ENCODE data around the gene PDCD6IP. TPM values are rescaled to one million over a fixed set of nuclear protein-coding genes. Genes with fewer than 3 reads are reported as not detected.

The PDCD6IP gene
- total and polyA plus RNA-seq, 8 donors, result 15.1 to 130 (median 79.0) TPM

DNA sequence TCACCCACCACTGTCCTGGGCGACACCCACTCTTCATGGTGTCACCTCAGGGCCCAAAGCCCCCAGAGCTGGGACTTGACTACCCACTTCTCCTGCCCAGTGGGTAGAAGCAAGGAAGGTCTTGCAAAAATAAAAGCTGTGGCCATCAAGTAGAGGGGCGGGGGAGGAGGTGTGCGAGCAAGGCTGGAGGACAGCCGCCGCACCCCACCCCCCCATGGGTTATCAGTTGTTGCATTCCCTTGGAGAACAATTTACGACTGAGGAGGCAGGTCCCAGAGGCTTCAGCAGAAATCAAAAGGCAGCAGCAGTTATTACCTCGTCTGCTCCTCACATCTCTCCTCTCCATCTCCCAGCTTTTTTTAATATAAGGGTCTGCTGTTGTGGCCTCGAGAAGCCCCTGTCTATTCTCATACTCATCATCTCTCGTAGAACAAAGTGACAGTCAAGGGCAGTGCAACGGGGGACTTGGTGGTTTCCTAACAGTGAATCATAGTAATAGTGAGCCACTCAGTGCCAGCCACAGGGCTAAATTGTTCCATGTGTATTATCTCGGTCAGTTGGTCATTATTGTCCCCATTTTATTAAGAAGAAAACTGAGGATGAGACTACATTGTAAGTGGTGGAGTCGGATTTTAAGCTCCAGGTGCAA, 116.4 kb downstream of the PDCD6IP start:
- WGBS, 2 donors, result 54 to 70% methylated on average over 12 of the region's 12 CpGs
- no peaks in the 10 kb centered on the region for H3K27me3 ChIP-seq
- no peaks in the 10 kb centered on the region for H3K9me3 ChIP-seq
- ATAC-seq, result no peak
- intact Hi-C loops (cut with DNase I), result no loop called here
- no peaks in the 10 kb centered on the region for H3K36me3 ChIP-seq
- no peak for TF ChIP-seq CTCF (IDR thresholded peaks at IDR 0.05)
- H3K27ac ChIP-seq, result no peak overlapping the region
- no peaks in the 10 kb centered on the region for H3K4me1 ChIP-seq
- H3K4me3 ChIP-seq, result no peak overlapping the region
- FAIRE-seq, result no peak
- DNase-seq, result no peak

- intact Hi-C loops (cut with DNase I), result no loop called here
- DNase-seq (no peak), FAIRE-seq (no peak), ATAC-seq (no peak)
- Histone ChIP-seq H3K27me3 (no peaks in the 10 kb centered on the region), H3K4me1 (no peaks in the 10 kb centered on the region), H3K36me3 (no peaks in the 10 kb centered on the region), H3K4me3 (no peak overlapping the region), H3K9me3 (no peaks in the 10 kb centered on the region), H3K27ac (no peak overlapping the region)
- no peak for TF ChIP-seq CTCF (IDR thresholded peaks at IDR 0.05)
- 39 to 45% methylated on average over 9 of the region's 9 CpGs for WGBS, 2 donors
Observed at GRCh38 chr3:33915796-33916546, 117.5 kb downstream of the PDCD6IP start.

- H3K36me3 ChIP-seq, result no peaks in the 10 kb centered on the region
- no peaks in the 10 kb centered on the region for H3K27me3 ChIP-seq
- no peak for FAIRE-seq
- no peak for TF ChIP-seq CTCF (IDR thresholded peaks at IDR 0.05)
- H3K9me3 ChIP-seq, result no peaks in the 10 kb centered on the region
- no peak for DNase-seq
- H3K27ac ChIP-seq, result no peak overlapping the region
- no peaks in the 10 kb centered on the region for H3K4me1 ChIP-seq
- intact Hi-C loops (cut with DNase I), result no loop called here
- no peak overlapping the region for H3K4me3 ChIP-seq
- 83 to 88% methylated on average over 4 of the region's 4 CpGs for WGBS, 2 donors
- ATAC-seq, result no peak
Observed at GRCh38 chr3:33918126-33918756, 119.8 kb downstream of the PDCD6IP start.

Other genes with a start within 250 kb of the PDCD6IP start
- gene CLASP2, start 80.4 kb upstream of the PDCD6IP start, total RNA-seq, result 10 to 100 TPM; 20.2 to 33.5 (median 21.4) TPM
- 10 to 100 TPM in 1 of 2 donors, 1 to 10 TPM in 1; 8.5 to 16.7 TPM for gene CLASP2, start 80.4 kb upstream of the PDCD6IP start, polyA plus RNA-seq